Trophoblast cell (in vitro differentiated cells and primary cell): ENCODE results near the gene BAIAP2L1.

Experiments used
- DNase-seq, 2 donors: peaks; one replicate each; pipeline ENCODE4 v3.0.0-alpha.2; 2016
- H2AFZ ChIP-seq: 2 replicates; pipeline ENCODE4 v1.6.1; 2013; ENCODE audit warnings: low read length, moderate library complexity, mild to moderate bottlenecking; ENCODE audit not compliant: insufficient read depth, poor library complexity
- H2AK5ac ChIP-seq: 2 replicates; pipeline ENCODE4 v1.6.1; 2013; ENCODE audit warnings: mild to moderate bottlenecking, low read length
- H2BK120ac ChIP-seq: 2 replicates; pipeline ENCODE4 v1.6.1; 2013; ENCODE audit warnings: low read length, mild to moderate bottlenecking, moderate library complexity; ENCODE audit not compliant: insufficient read depth, poor library complexity
- H2BK12ac ChIP-seq: 2 replicates; pipeline ENCODE4 v1.6.1; 2013; ENCODE audit warnings: mild to moderate bottlenecking, low read length, moderate library complexity
- H2BK5ac ChIP-seq: 2 replicates; pipeline ENCODE4 v1.6.1; 2013; ENCODE audit warnings: low read length, low read depth, moderate library complexity, mild to moderate bottlenecking; ENCODE audit not compliant: poor library complexity
- H3K14ac ChIP-seq: 2 replicates; pipeline ENCODE4 v1.6.1; 2013; ENCODE audit warnings: mild to moderate bottlenecking, low read length
- H3K18ac ChIP-seq: 2 replicates; pipeline ENCODE4 v1.6.1; 2013; ENCODE audit warnings: mild to moderate bottlenecking, low read length
- H3K23ac ChIP-seq: 2 replicates; pipeline ENCODE4 v1.6.1; 2013; ENCODE audit warnings: low read length
- H3K27ac ChIP-seq: 2 replicates; pipeline ENCODE4 v1.5.1; 2013; ENCODE audit warnings: low read depth, mild to moderate bottlenecking, inconsistent platforms, low read length, moderate library complexity
- H3K27me3 ChIP-seq: 2 replicates; pipeline ENCODE4 v1.6.1; 2013; ENCODE audit warnings: inconsistent platforms, mild to moderate bottlenecking, low read length, moderate library complexity; ENCODE audit not compliant: insufficient read depth
- H3K36me3 ChIP-seq, 2 experiments: 1 replicate in 1 of 2; 2 replicates in 1 of 2; pipeline ENCODE4 v1.6.1; 2013; ENCODE audit warnings: low read length in 2 of 2, mild to moderate bottlenecking in 2 of 2, moderate library complexity in 1 of 2; ENCODE audit not compliant: insufficient read depth in 2 of 2, control insufficient read depth in 1 of 2
- H3K4ac ChIP-seq: 2 replicates; pipeline ENCODE4 v1.6.1; 2013; ENCODE audit warnings: low read depth, mild to moderate bottlenecking, low read length, moderate library complexity
- H3K4me1 ChIP-seq, 2 experiments: 1 replicate in 1 of 2; 2 replicates in 1 of 2; pipeline ENCODE4 v1.6.1; 2013; ENCODE audit warnings: low read length in 2 of 2, mild to moderate bottlenecking in 2 of 2, moderate library complexity in 1 of 2; ENCODE audit not compliant: insufficient read depth in 2 of 2, control insufficient read depth in 1 of 2
- H3K4me2 ChIP-seq: 2 replicates; pipeline ENCODE4 v1.6.1; 2013; ENCODE audit warnings: inconsistent platforms, mild to moderate bottlenecking, low read length, moderate library complexity
- H3K4me3 ChIP-seq: 2 replicates; pipeline ENCODE4 v1.5.1; 2013; ENCODE audit warnings: mild to moderate bottlenecking, low read depth, low read length, inconsistent platforms
- H3K79me1 ChIP-seq: one replicate; pipeline ENCODE4 v1.6.1; 2013; ENCODE audit warnings: low read length
- H3K79me2 ChIP-seq: 2 replicates; pipeline ENCODE4 v1.6.1; 2013; ENCODE audit warnings: low read length, mild to moderate bottlenecking; ENCODE audit not compliant: control insufficient read depth, insufficient read depth, poor library complexity
- H3K9ac ChIP-seq: 2 replicates; pipeline ENCODE4 v1.6.1; 2013; ENCODE audit warnings: mild to moderate bottlenecking, low read length
- H3K9me3 ChIP-seq: 2 replicates; pipeline ENCODE4 v1.6.1; 2013; ENCODE audit warnings: low read depth, mild to moderate bottlenecking, control low read depth, inconsistent platforms, low read length; ENCODE audit not compliant: insufficient read depth
- H4K12ac ChIP-seq: 2 replicates; pipeline ENCODE4 v1.6.1; 2013; ENCODE audit warnings: low read depth, mild to moderate bottlenecking, low read length, moderate library complexity
- H4K8ac ChIP-seq: 2 replicates; pipeline ENCODE4 v1.6.1; 2013; ENCODE audit warnings: low read depth, mild to moderate bottlenecking, low read length, moderate library complexity
- H4K91ac ChIP-seq: one replicate; pipeline ENCODE4 v1.6.1; 2013; ENCODE audit warnings: low read depth, mild to moderate bottlenecking, low read length, moderate library complexity
- WGBS: extraction: QIAGEN DNeasy Blood & Tissue Kit; methylation state at CpG from one replicate; pipeline ENCODE4 v1.1.7; 2013; ENCODE audit warnings: missing lambda C conversion rate; ENCODE audit not compliant: insufficient read length, insufficient coverage; ENCODE audit errors: extremely low coverage; 5-methylcytosine and 5-hydroxymethylcytosine counted together

BAIAP2L1 gene

DNA sequence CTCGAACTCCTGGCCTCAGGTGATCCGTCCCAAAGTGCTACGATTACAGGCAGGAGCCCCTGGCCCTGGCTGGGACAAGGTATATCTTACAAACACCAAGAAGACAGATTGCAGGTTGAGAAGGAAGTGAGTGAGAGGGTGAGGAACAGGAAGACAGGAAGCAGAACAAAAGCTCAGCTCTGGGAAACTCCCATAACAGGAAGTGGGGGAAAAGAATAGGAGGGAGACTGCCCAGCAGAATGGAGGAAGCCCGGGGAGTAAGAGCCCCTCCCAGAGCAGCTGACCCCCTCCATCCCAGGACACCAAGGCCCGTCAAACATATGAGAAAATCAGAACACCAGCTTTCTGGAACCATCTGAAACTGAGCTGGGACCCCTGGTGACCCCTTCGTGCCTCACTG is 151.8 kb downstream of the BAIAP2L1 start:
- no CpG with 5 or more reads among the region's 6 CpGs for WGBS

DNA sequence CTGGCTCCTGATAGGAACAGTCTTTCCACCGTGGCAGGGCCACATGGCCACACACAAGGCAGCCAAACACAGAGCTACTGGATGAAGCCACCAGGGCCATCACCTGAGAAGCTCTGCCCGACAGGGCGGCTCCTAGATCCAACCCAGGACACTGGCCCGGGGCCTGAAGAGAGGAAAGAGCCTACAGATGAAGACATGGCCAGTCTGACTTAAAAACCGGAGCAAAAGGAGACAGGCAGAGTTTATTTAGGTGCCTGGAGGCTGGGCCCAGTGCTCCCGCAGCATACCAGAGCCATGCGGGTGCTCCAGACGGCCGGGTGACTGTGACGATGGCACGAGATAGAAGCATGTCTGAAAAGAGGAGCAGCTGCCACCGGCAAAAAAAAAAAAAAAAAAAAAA is 152.7 kb downstream of the BAIAP2L1 start:
- Histone ChIP-seq H2BK5ac (no peak overlapping the region), H3K4me1 (peaks cover 3 to 9% of the 10 kb centered on the region in 2 experiments), H3K36me3 (peaks cover 0 to 7% of the 10 kb centered on the region in 2 experiments), H4K8ac (no peak overlapping the region), H3K79me2 (peaks cover 6% of the 10 kb centered on the region), H4K91ac (no peak overlapping the region), H3K9me3 (no peaks in the 10 kb centered on the region), H2BK12ac (no peak overlapping the region), H4K12ac (no peak overlapping the region), H3K14ac (no peak overlapping the region), H3K23ac (no peak overlapping the region), H2AK5ac (no peak overlapping the region), H3K18ac (no peak overlapping the region), H2AFZ (no peak overlapping the region), H3K4me2 (no peak overlapping the region), H3K79me1 (peaks cover 6% of the 10 kb centered on the region), H3K4me3 (no peak overlapping the region), H3K9ac (no peak overlapping the region), H3K4ac (no peak overlapping the region), H3K27ac (no peak overlapping the region), H2BK120ac (no peak overlapping the region), H3K27me3 (no peaks in the 10 kb centered on the region)
- WGBS = no CpG with 5 or more reads among the region's 12 CpGs
- DNase-seq = peak; percentile 97 to 98

More for the DNA sequence above, 151.8 kb downstream of the BAIAP2L1 start:
- no peak overlapping the region for H4K12ac ChIP-seq
- no peak overlapping the region for H3K23ac ChIP-seq
- no peak overlapping the region for H2AFZ ChIP-seq
- no peak overlapping the region for H3K4me2 ChIP-seq
- H4K8ac ChIP-seq = peak overlapping the region; percentile 61
- peaks cover 0 to 3% of the 10 kb centered on the region in 2 experiments for H3K36me3 ChIP-seq
- no peak overlapping the region for H2BK120ac ChIP-seq
- H2BK5ac ChIP-seq = no peak overlapping the region
- H3K79me1 ChIP-seq = peaks cover 6% of the 10 kb centered on the region
- no peaks in the 10 kb centered on the region for H3K9me3 ChIP-seq
- H4K91ac ChIP-seq = no peak overlapping the region
- no peak overlapping the region for H3K9ac ChIP-seq
- H3K14ac ChIP-seq = no peak overlapping the region
- H3K18ac ChIP-seq = no peak overlapping the region
- H3K4me1 ChIP-seq = peaks cover 3 to 9% of the 10 kb centered on the region in 2 experiments
- no peak overlapping the region for H3K27ac ChIP-seq
- H2AK5ac ChIP-seq = peak overlapping the region; percentile 55
- no peaks in the 10 kb centered on the region for H3K27me3 ChIP-seq
- DNase-seq = peak; percentile 9 to 41
- no peak overlapping the region for H3K4me3 ChIP-seq
- no peak overlapping the region for H2BK12ac ChIP-seq
- H3K79me2 ChIP-seq = peaks cover 6% of the 10 kb centered on the region
- H3K4ac ChIP-seq = no peak overlapping the region

DNA sequence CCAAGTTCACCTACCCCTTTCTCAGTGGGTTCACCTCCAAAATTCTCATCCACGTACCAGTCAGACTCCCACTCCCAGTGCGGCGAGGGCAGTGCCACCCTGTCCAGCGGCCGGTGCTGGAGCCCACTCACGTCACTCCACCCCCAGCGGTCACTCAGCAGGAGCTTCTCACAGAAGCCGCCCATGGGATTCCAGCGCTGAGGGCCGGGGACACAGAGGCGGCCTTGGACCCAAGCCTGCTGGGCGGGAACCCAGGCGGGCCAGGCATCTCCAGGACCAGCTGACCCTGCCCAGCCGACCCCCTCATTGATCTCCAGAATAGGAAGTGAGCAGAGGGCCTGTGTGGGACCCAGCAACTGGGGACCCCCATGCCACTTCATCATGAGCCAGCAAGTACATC is 156.0 kb downstream of the BAIAP2L1 start:
- Histone ChIP-seq H3K9ac (no peak overlapping the region), H3K4me1 (no peaks in the 10 kb centered on the region), H4K12ac (no peak overlapping the region)

DNA sequence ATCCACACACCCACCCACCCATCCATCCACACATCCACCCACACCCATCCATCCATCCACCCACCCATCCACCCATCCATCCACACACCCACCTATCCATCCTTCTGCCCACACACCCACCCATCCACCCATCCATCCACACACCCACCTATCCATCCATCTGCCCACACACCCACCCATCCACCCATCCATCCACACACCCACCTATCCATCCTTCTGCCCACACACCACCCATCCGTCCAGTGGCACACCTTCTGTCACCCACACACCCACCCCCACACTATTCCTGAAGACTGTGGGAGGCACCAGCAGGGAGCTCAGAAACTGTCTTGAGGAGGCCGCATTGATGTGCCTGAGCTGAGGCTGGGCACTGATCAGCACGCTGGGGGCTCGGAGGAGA is 158.0 kb downstream of the BAIAP2L1 start:
- Histone ChIP-seq H3K9me3 (peaks cover 4% of the 10 kb centered on the region), H2AK5ac (no peak overlapping the region), H4K12ac (no peak overlapping the region), H3K27ac (no peak overlapping the region), H3K36me3 (peaks cover 10 to 13% of the 10 kb centered on the region in 2 experiments), H3K23ac (no peak overlapping the region), H4K91ac (no peak overlapping the region), H3K4me1 (peaks cover 0 to 2% of the 10 kb centered on the region in 2 experiments), H3K27me3 (no peaks in the 10 kb centered on the region), H4K8ac (no peak overlapping the region), H3K4me2 (no peak overlapping the region), H2BK12ac (no peak overlapping the region), H3K79me1 (no peaks in the 10 kb centered on the region), H2BK5ac (no peak overlapping the region), H3K79me2 (no peaks in the 10 kb centered on the region), H3K9ac (no peak overlapping the region), H2BK120ac (no peak overlapping the region), H2AFZ (no peak overlapping the region), H3K14ac (no peak overlapping the region), H3K4ac (no peak overlapping the region), H3K4me3 (no peak overlapping the region), H3K18ac (no peak overlapping the region)
- no peak for DNase-seq
- no CpG with 5 or more reads among the region's 4 CpGs for WGBS

More for the DNA sequence above, 156.0 kb downstream of the BAIAP2L1 start:
- no peak overlapping the region for H3K23ac ChIP-seq
- no peak overlapping the region for H2BK5ac ChIP-seq
- no peaks in the 10 kb centered on the region for H3K27me3 ChIP-seq
- no peak overlapping the region for H3K4me3 ChIP-seq
- no peak overlapping the region for H2AFZ ChIP-seq
- DNase-seq = no peak
- no peak overlapping the region for H2AK5ac ChIP-seq
- H3K4me2 ChIP-seq = no peak overlapping the region
- no peaks in the 10 kb centered on the region for H3K9me3 ChIP-seq
- H3K18ac ChIP-seq = no peak overlapping the region
- H2BK120ac ChIP-seq = no peak overlapping the region
- H4K8ac ChIP-seq = no peak overlapping the region
- no peak overlapping the region for H3K4ac ChIP-seq
- H3K14ac ChIP-seq = no peak overlapping the region
- H3K36me3 ChIP-seq = peaks cover 5 to 10% of the 10 kb centered on the region in 2 experiments
- no peak overlapping the region for H2BK12ac ChIP-seq
- WGBS = no CpG with 5 or more reads among the region's 14 CpGs
- no peak overlapping the region for H3K27ac ChIP-seq
- no peak overlapping the region for H4K91ac ChIP-seq
- H3K79me1 ChIP-seq = no peaks in the 10 kb centered on the region
- H3K79me2 ChIP-seq = no peaks in the 10 kb centered on the region
